Heart left ventricle (tissue), 13 donors: ENCODE data around the gene CNN3.

Experiments
- POLR2A ChIP-seq, 2 donors: fragments of 450-650 bp; IDR thresholded peaks; one replicate each; pipeline ENCODE4 v1.6.1; 2017; ENCODE audit warnings: antibody characterized with exemption in 2 of 2, mild to moderate bottlenecking in 2 of 2, moderate library complexity in 2 of 2
- TF ChIP-seq, protein P1 (sequence below), 12 donors: fragments of 200-600 bp; sonication (generic) in 4 of 12; IDR thresholded peaks; one replicate each; pipeline versions ENCODE4 v1.5.0 to v1.8.0; 2018 to 2022; ENCODE audit warnings: antibody characterized with exemption in 12 of 12, mild to moderate bottlenecking in 5 of 12
- donor health status: ischemic (EF 13 %, LVEDD 7.1; RV severe dilation, severe dysfunction).
- donor health status: DM: no; HTN: yes; CAD: no.
- donor health status: DM: no; HTN: no; CAD: no.
- donor health status: ischemic (EF 25% LVEDD 6.9; RV normal size, moderate dysfunction).
- donor health status: ischemic (EF 25% LVEDD 5.7; RV mildly dilated, moderate dysfunction).
- donor health status: ischemic (EF 35%, LVEDD 5.7; RV mildly dilated, moderate dysfunction).
- donor health status: nonischemic (EF 11% LVEDD 7.7; RV severe dilation, severe dysfunction).
- donor health status: DM: yes; HTN: yes; CAD: no.
- donor health status: PGD.
- donor health status: ischemic (EF 29% LVEDD 5.4; RV normal size, mild dysfunction).
- donor health status: nonischemic (EF 23%, LVEDD 6.1; RV moderate dilation, normal function).

DNA sequence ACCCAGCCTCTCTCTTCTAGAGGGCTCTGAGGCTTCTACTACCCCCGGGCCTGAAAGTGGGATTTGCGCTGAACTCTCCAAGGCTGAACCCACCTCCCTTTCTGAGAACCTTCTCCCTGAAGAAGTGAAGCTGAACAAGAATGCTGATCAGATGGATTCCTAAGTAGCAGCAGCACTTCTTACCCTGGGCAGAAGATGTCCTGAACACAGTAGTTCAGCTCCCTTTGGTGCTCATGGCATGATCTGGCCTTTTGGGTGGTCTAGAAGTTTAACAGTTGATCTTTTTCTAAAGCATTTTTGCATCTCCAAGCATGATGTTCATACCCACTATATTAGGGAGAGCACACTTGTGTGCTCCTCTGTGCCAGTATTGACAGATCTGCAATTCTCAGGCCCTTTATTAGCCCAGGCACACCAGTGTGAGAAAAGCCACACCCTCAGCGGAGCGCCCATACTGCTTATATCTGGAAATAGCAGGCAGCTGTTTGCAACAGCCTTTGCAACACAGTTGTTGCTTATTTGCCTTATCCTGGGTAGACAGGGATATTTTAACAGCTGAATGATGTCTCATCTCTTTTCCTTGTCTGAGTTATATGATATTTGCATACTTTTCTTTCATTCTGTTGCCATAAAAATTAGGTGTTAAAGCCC, 34.2 kb downstream of the CNN3 start:
- TF ChIP-seq, protein P1, sequence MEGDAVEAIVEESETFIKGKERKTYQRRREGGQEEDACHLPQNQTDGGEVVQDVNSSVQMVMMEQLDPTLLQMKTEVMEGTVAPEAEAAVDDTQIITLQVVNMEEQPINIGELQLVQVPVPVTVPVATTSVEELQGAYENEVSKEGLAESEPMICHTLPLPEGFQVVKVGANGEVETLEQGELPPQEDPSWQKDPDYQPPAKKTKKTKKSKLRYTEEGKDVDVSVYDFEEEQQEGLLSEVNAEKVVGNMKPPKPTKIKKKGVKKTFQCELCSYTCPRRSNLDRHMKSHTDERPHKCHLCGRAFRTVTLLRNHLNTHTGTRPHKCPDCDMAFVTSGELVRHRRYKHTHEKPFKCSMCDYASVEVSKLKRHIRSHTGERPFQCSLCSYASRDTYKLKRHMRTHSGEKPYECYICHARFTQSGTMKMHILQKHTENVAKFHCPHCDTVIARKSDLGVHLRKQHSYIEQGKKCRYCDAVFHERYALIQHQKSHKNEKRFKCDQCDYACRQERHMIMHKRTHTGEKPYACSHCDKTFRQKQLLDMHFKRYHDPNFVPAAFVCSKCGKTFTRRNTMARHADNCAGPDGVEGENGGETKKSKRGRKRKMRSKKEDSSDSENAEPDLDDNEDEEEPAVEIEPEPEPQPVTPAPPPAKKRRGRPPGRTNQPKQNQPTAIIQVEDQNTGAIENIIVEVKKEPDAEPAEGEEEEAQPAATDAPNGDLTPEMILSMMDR (IDR thresholded peaks at IDR 0.05): no peak
- TF ChIP-seq POLR2A (IDR thresholded peaks at IDR 0.05): no peak
